Skin epidermis (tissue), 12 donors: ENCODE results near the gene C5.
"Not testable (repeated sequence)": the region's sequence is repeated elsewhere in the genome, so short reads cannot be mapped to it uniquely, and the experiment has no call there.

Experiments
- H3K27ac ChIP-seq, 21 experiments: fragments of 200-600 bp; sonication (generic) in 11 of 21; one replicate each; pipeline ENCODE4 v1.5.0; 2020; ENCODE audit warnings: mild to moderate bottlenecking in 3 of 21, inconsistent platforms in 2 of 21, moderate library complexity in 2 of 21
- H3K4me3 ChIP-seq, 7 experiments: fragments of 200-600 bp; sonication (generic) in 2 of 7; one replicate each; pipeline ENCODE4 v1.5.0; 2020; ENCODE audit warnings: inconsistent platforms in 2 of 7, mild to moderate bottlenecking in 2 of 7, moderate library complexity in 1 of 7

The C5 gene

GRCh38 chr9:121050128-121050988 is at the start of gene C5:
Gene C5 (minus strand): TSS chr9:121050275. CDS start chr9:121050246, 29 bp downstream.
- Histone ChIP-seq H3K27ac (no peak within 1 kb of the TSS), H3K4me3 (no peak within 1 kb of the TSS)

GRCh38 chr9:121098567-121099198 is 48.6 kb upstream of the C5 start:
- no peak overlapping the region for H3K27ac ChIP-seq

GRCh38 chr9:121095057-121095456 is 45.0 kb upstream of the C5 start:
- Histone ChIP-seq H3K4me3 (no peak overlapping the region), H3K27ac (no peak overlapping the region)

More at GRCh38 chr9:121098567-121099198, 48.6 kb upstream of the C5 start:
- H3K4me3 ChIP-seq = no peak overlapping the region

- H3K4me3 ChIP-seq, H3K27ac ChIP-seq: not testable (repeated sequence)
These were observed 40.7 kb upstream of the C5 start for GRCh38 chr9:121090743-121091142.

GRCh38 chr9:121088576-121088975 is 38.5 kb upstream of the C5 start:
- H3K4me3 ChIP-seq = no peak overlapping the region
- no peak overlapping the region for H3K27ac ChIP-seq

GRCh38 chr9:121085661-121086060 is 35.6 kb upstream of the C5 start:
- Histone ChIP-seq H3K4me3 (no peak overlapping the region), H3K27ac (no peak overlapping the region)

GRCh38 chr9:121082075-121082474 is 32.0 kb upstream of the C5 start:
- Histone ChIP-seq H3K4me3 (no peak overlapping the region), H3K27ac (no peak overlapping the region)

- Histone ChIP-seq H3K27ac (peak overlapping the region; percentile 63 to 95 (median 90)), H3K4me3 (peak overlapping the region; percentile 53 to 89 (median 74))
These were observed 25.4 kb upstream of the C5 start for GRCh38 chr9:121075251-121076036.

GRCh38 chr9:121074370-121075250 is 24.5 kb upstream of the C5 start, which contains the start of gene CNTRL:
Gene CNTRL (plus strand): TSS chr9:121074955. CDS start chr9:121088327, 13,372 bp downstream.
- peak within 1 kb of the TSS; percentile 53 to 89 (median 74) for H3K4me3 ChIP-seq

GRCh38 chr9:121073038-121073437 is 23.0 kb upstream of the C5 start:
- Histone ChIP-seq H3K27ac (peak overlapping the region in 16 of 21 experiments; percentile 62 to 95 (median 90)), H3K4me3 (peak overlapping the region in 3 of 7 experiments; percentile 28 to 74 (median 70))

More at GRCh38 chr9:121074370-121075250, 24.5 kb upstream of the C5 start, which contains the start of gene CNTRL:
- H3K27ac ChIP-seq = peak within 1 kb of the TSS; percentile 63 to 95 (median 90)

- peak overlapping the region; percentile 22 to 74 (median 34) for H3K4me3 ChIP-seq
These were observed 21.8 kb upstream of the C5 start for GRCh38 chr9:121071756-121072421.

GRCh38 chr9:121071370-121071755 is 21.3 kb upstream of the C5 start:
- Histone ChIP-seq H3K4me3 (peak overlapping the region; percentile 22 to 74 (median 34)), H3K27ac (peak overlapping the region in 17 of 21 experiments; percentile 5 to 93 (median 75))

More at GRCh38 chr9:121071756-121072421, 21.8 kb upstream of the C5 start:
- H3K27ac ChIP-seq = peak overlapping the region in 20 of 21 experiments; percentile 9 to 93 (median 74)

GRCh38 chr9:121069396-121069795 is 19.3 kb upstream of the C5 start:
- Histone ChIP-seq H3K4me3 (no peak overlapping the region), H3K27ac (no peak overlapping the region)

GRCh38 chr9:121067640-121068039 is 17.6 kb upstream of the C5 start:
- no peak overlapping the region for H3K27ac ChIP-seq
- H3K4me3 ChIP-seq = no peak overlapping the region

- H3K27ac ChIP-seq = no peak overlapping the region
These were observed 16.8 kb upstream of the C5 start for GRCh38 chr9:121066850-121067249.

GRCh38 chr9:121059998-121060636 is 10.0 kb upstream of the C5 start:
- Histone ChIP-seq H3K27ac (no peak overlapping the region), H3K4me3 (no peak overlapping the region)

More at GRCh38 chr9:121066850-121067249, 16.8 kb upstream of the C5 start:
- H3K4me3 ChIP-seq = no peak overlapping the region

GRCh38 chr9:121059513-121059912 is 9.4 kb upstream of the C5 start:
- Histone ChIP-seq H3K27ac (no peak overlapping the region), H3K4me3 (no peak overlapping the region)

GRCh38 chr9:121057821-121058220 is 7.7 kb upstream of the C5 start:
- Histone ChIP-seq H3K27ac (no peak overlapping the region), H3K4me3 (no peak overlapping the region)
